Neural progenitor cell (in vitro differentiated cells): ENCODE results near the gene FRYL.

Experiments used
- CTCF ChIP-seq: fragments of 200-600 bp; sonication (generic); IDR thresholded peaks from 2 replicates; pipeline ENCODE4 v1.5.1; 2017; ENCODE audit warnings: antibody characterized with exemption, mild to moderate bottlenecking
- EZH2phosphoT487 ChIP-seq: fragments of 200-600 bp; sonication (generic); IDR thresholded peaks from 2 replicates; pipeline ENCODE4 v1.6.1; 2017; ENCODE audit warnings: antibody characterized with exemption

DNA sequence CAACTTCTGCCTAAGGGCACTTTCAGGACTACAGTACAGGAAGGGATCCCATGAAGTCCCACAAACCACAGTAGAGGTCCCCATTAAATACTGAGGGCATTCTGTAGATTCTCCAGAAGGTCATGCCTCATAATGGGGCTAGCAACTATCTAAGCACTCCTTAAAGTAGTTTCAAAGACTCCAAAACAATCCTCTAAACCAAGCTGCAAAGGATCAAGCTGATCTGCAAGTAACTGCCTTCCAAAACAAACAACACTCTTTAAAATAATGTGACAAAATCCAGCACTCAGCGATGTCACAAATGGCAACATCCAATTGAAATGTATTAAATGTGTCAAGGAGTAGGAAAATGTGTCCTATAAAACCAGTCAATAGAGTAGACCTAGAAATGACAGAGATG is 118.7 kb downstream of the FRYL start:
- TF ChIP-seq CTCF (no peak), EZH2phosphoT487 (no peak)
